ENCODE measurements around the gene FILIP1L. TPM values are rescaled to one million over a fixed set of nuclear protein-coding genes. Genes with fewer than 3 reads are reported as not detected.

The FILIP1L gene
- polyA plus RNA-seq, 1 experiment: 31.2 TPM

DNA sequence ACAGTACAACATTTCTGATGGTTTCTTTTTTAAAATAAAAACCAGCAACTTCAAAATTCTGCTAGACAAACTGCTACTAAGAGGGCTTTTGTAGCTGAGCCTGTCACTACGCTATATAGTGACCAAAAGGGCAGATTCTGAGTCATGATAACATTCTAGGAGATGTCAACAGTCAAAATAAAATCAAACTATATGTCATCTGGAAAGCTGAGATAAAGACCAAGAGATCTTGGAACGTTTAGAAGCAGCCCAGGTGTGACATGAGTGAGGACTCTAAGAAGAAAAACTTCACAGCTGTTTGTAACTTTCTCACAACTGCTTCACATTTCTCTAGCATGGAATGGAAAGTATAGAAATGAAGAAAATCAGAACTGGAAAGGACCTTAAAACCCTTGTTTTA is 84.6 kb downstream of the FILIP1L start:
- TF ChIP-seq, protein P1, sequence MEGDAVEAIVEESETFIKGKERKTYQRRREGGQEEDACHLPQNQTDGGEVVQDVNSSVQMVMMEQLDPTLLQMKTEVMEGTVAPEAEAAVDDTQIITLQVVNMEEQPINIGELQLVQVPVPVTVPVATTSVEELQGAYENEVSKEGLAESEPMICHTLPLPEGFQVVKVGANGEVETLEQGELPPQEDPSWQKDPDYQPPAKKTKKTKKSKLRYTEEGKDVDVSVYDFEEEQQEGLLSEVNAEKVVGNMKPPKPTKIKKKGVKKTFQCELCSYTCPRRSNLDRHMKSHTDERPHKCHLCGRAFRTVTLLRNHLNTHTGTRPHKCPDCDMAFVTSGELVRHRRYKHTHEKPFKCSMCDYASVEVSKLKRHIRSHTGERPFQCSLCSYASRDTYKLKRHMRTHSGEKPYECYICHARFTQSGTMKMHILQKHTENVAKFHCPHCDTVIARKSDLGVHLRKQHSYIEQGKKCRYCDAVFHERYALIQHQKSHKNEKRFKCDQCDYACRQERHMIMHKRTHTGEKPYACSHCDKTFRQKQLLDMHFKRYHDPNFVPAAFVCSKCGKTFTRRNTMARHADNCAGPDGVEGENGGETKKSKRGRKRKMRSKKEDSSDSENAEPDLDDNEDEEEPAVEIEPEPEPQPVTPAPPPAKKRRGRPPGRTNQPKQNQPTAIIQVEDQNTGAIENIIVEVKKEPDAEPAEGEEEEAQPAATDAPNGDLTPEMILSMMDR (IDR thresholded peaks at IDR 0.05; ENCODE audit: insufficient read depth, low read depth, low read length): no peak
- no peaks in the 10 kb centered on the region for H3K27me3 ChIP-seq (ENCODE audit: control insufficient read depth, insufficient read depth, low read length)
- ChIA-PET POLR2A (no interaction called here), CTCF (interaction anchor here (0.9 to 1.2 kb wide), 3 partner anchors 8 to 27 kb away, joined by 3 to 5 read pairs (median 4); no protein-coding TSS in a partner anchor)
- DNase-seq (ENCODE audit: low read depth): no peak
- no peaks in the 10 kb centered on the region for H3K36me3 ChIP-seq (ENCODE audit: control insufficient read depth, insufficient read depth, low read length)
- no peak overlapping the region for H3K4me3 ChIP-seq (ENCODE audit: low read depth, low read length)

GRCh38 chr3:100029052-100029451 is 85.2 kb downstream of the FILIP1L start:
- TF ChIP-seq, protein P1 (IDR thresholded peaks at IDR 0.05; ENCODE audit: insufficient read depth, low read depth, low read length): no peak
- Histone ChIP-seq H3K27me3 (ENCODE audit: control insufficient read depth, insufficient read depth, low read length) (no peaks in the 10 kb centered on the region), H3K36me3 (ENCODE audit: control insufficient read depth, insufficient read depth, low read length) (no peaks in the 10 kb centered on the region), H3K4me3 (ENCODE audit: low read depth, low read length) (no peak overlapping the region)
- POLR2A ChIA-PET: no interaction called here
- no peak for DNase-seq (ENCODE audit: low read depth)
- CTCF ChIA-PET: interaction anchor here (0.9 to 1.2 kb wide), 3 partner anchors 20 to 26 kb away, joined by 3 to 5 read pairs (median 4); no protein-coding TSS in a partner anchor

- no peaks in the 10 kb centered on the region for H3K36me3 ChIP-seq (ENCODE audit: control insufficient read depth, insufficient read depth, low read length)
- H3K27me3 ChIP-seq (ENCODE audit: control insufficient read depth, insufficient read depth, low read length): no peaks in the 10 kb centered on the region
- no peak for DNase-seq (ENCODE audit: low read depth)
- ChIA-PET POLR2A (no interaction called here), CTCF (no interaction called here)
- TF ChIP-seq, protein P1 (IDR thresholded peaks at IDR 0.05; ENCODE audit: insufficient read depth, low read depth, low read length): no peak
- H3K4me3 ChIP-seq (ENCODE audit: low read depth, low read length): no peak overlapping the region
Observed at GRCh38 chr3:100027321-100027720, 87.0 kb downstream of the FILIP1L start.

- H3K4me3 ChIP-seq (ENCODE audit: low read depth, low read length): no peak overlapping the region
- TF ChIP-seq, protein P1 (IDR thresholded peaks at IDR 0.05; ENCODE audit: insufficient read depth, low read depth, low read length): no peak
- no peaks in the 10 kb centered on the region for H3K27me3 ChIP-seq (ENCODE audit: control insufficient read depth, insufficient read depth, low read length)
- CTCF ChIA-PET: no interaction called here
- POLR2A ChIA-PET: no interaction called here
- no peak for DNase-seq (ENCODE audit: low read depth)
- no peaks in the 10 kb centered on the region for H3K36me3 ChIP-seq (ENCODE audit: control insufficient read depth, insufficient read depth, low read length)
Observed at GRCh38 chr3:100024520-100025303, 89.6 kb downstream of the FILIP1L start.

- POLR2A ChIA-PET: no interaction called here
- Histone ChIP-seq H3K36me3 (ENCODE audit: control insufficient read depth, insufficient read depth, low read length) (no peaks in the 10 kb centered on the region), H3K4me3 (ENCODE audit: low read depth, low read length) (no peak overlapping the region), H3K27me3 (ENCODE audit: control insufficient read depth, insufficient read depth, low read length) (no peaks in the 10 kb centered on the region)
- DNase-seq (ENCODE audit: low read depth): no peak
- TF ChIP-seq, protein P1 (IDR thresholded peaks at IDR 0.05; ENCODE audit: insufficient read depth, low read depth, low read length): no peak
- CTCF ChIA-PET: interaction anchor here (0.6 kb wide), 1 partner anchor 241 kb away, joined by 4 read pairs; no protein-coding TSS in a partner anchor
Observed at GRCh38 chr3:100023595-100023994, 90.7 kb downstream of the FILIP1L start.
